Progenitor cell of endocrine pancreas (in vitro differentiated cells): ENCODE measurements around the gene TRIM67. TPM values are rescaled to one million over a fixed set of nuclear protein-coding genes. Genes with fewer than 3 reads are reported as not detected.

Experiments
- DNase-seq: peaks from one replicate; pipeline ENCODE4 v3.0.0; 2021; ENCODE audit warnings: low spot score; ENCODE audit not compliant: unreplicated experiment
- H3K27ac Mint-ChIP-seq: 2 replicates; pipeline ENCODE4 v1.8.0; 2021; ENCODE audit warnings: mild to moderate bottlenecking, moderate library complexity, mixed read lengths
- H3K27me3 Mint-ChIP-seq: 2 replicates; pipeline ENCODE4 v1.8.0; 2021; ENCODE audit warnings: mixed read lengths
- H3K36me3 Mint-ChIP-seq: 2 replicates; pipeline ENCODE4 v1.8.0; 2022; ENCODE audit warnings: mixed read lengths; ENCODE audit not compliant: insufficient read depth
- H3K4me1 Mint-ChIP-seq: 2 replicates; pipeline ENCODE4 v1.8.0; 2021; ENCODE audit warnings: low read depth, mixed read lengths
- H3K4me3 Mint-ChIP-seq: 2 replicates; pipeline ENCODE4 v1.8.0; 2021; ENCODE audit warnings: low read depth, mild to moderate bottlenecking, moderate library complexity, mixed read lengths
- H3K9me3 Mint-ChIP-seq: 2 replicates; pipeline ENCODE4 v1.8.0; 2021; ENCODE audit warnings: low read depth, mixed read lengths
- CTCF ChIP-seq: fragments of 200-600 bp; sonication (generic); IDR thresholded peaks from one replicate; pipeline ENCODE4 v1.5.0; 2021; ENCODE audit warnings: antibody characterized with exemption, mild to moderate bottlenecking; ENCODE audit not compliant: unreplicated experiment
- total RNA-seq: library from RNA; stranded (reverse); gene quantifications from 2 replicates; pipeline ENCODE4 v1.2.1, GENCODE V29; 2021

TRIM67 gene
- total RNA-seq, 1 donor from 2014 or later: 0.05 TPM

DNA sequence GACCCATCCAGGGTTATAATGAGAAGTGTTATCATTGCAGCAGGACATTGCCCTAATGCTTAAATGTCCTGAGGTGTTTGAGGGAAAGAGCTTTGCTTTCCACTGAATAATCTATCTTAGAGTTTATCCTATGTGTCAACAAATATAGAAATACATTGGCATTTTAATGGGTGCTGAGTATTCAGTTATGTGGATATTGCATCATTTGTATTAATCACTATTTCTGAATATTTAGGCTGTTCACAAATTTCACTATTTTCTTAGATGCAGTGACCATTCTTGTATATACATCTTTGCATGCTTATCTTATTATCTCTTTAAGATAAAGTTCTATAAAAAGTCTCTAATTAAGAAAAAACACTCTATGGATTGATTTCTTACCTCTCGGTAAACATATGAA lies 18.2 kb downstream of the TRIM67 start:
- no peak overlapping the region for H3K27ac Mint-ChIP-seq
- peaks cover 35% of the 10 kb centered on the region for H3K27me3 Mint-ChIP-seq
- H3K36me3 Mint-ChIP-seq: no peaks in the 10 kb centered on the region
- no peak for DNase-seq
- H3K4me1 Mint-ChIP-seq: no peaks in the 10 kb centered on the region
- no peak for TF ChIP-seq CTCF
- H3K4me3 Mint-ChIP-seq: no peak overlapping the region
- no peaks in the 10 kb centered on the region for H3K9me3 Mint-ChIP-seq

DNA sequence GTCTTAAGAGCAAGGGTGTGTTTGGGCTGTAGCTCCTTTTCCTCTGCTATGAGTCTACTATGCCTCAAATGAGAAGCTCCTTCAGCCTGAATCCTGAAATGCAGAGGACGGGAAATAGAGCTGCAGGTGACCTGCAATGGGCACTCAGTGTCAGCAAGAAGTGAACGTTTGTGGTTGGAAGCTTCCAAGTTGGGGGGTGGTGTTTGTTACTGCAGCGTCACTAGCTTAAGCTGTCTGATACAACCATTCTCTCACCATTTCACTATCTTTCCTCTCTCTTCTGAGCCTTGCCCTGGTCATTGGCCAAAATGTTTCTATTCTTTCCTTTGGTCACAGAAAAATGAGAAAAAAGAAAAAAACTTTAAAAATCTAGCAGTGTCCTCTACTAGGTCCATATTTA lies 19.4 kb downstream of the TRIM67 start:
- Mint-ChIP-seq H3K27me3 (peaks cover 30% of the 10 kb centered on the region), H3K36me3 (no peaks in the 10 kb centered on the region), H3K27ac (no peak overlapping the region), H3K4me3 (no peak overlapping the region), H3K9me3 (no peaks in the 10 kb centered on the region), H3K4me1 (no peaks in the 10 kb centered on the region)
- no peak for TF ChIP-seq CTCF
- DNase-seq: no peak

DNA sequence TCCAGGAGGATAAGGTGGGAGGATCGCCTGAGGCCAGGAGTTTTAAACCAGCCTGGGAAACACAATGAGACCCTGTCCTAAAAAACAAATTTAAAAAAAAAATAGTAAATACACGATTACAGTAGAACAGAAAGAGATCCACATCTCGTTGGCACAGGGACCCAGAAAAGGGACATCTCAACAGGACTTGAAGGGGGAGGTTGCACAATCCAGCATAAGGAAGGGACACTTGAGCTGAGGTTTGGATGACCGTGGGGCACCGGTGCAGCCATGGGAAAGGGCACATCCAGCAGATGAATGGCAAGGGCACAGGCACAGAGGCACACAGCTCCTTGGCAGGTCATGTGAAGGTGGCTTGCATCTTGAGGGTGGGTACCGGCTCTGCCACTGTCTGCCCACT lies 20.5 kb downstream of the TRIM67 start:
- DNase-seq: no peak
- no peak overlapping the region for H3K4me3 Mint-ChIP-seq
- H3K27ac Mint-ChIP-seq: no peak overlapping the region
- H3K9me3 Mint-ChIP-seq: no peaks in the 10 kb centered on the region
- no peaks in the 10 kb centered on the region for H3K4me1 Mint-ChIP-seq
- no peak for TF ChIP-seq CTCF
- peaks cover 30% of the 10 kb centered on the region for H3K27me3 Mint-ChIP-seq
- H3K36me3 Mint-ChIP-seq: no peaks in the 10 kb centered on the region

DNA sequence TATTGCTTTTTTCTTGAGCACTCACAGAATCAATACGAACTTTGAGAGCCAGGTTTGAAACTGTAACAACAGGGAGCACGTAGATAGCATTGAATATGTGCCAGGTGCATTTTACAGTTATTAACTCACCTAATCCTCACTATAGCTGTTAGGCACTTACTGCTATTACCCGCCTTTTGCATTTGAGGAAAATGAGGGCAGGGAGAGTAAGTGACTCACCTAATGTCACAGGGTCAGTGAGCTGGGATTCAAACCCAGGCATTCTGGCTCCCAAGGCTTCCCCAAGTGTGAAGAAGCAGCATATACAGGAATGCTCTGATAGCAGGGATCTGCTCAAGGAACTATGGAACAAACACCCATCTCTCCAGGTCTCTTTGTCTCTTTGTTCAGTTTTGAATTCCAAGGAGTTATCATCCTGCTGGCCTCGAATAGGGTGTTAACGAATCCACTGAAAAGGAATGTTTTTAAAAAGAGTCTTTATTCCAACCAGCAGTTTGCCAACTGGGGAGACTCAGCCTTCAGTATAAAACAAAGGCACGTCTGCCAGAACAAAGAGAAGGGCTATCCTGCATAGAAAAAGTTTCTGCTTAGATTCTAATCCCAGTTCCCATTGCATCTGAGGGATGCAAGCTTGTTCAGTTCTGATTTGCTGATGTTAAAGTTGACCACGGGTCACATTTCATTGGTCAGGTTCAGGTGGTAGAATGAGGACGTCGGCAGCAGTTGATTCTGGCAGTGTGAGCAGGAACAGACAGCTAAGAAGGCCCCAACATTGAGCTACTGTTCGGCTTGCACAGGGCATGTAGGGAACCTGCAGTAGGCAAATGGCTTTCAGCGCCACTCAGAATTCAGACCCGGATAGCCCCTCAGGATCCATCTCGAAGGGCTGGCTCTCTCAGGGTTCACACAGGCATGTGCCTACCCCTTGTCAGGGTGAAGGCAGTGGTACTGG lies 22.1 kb downstream of the TRIM67 start:
- no peak overlapping the region for H3K27ac Mint-ChIP-seq
- no peaks in the 10 kb centered on the region for H3K36me3 Mint-ChIP-seq
- H3K27me3 Mint-ChIP-seq: peaks cover 35% of the 10 kb centered on the region
- no peaks in the 10 kb centered on the region for H3K9me3 Mint-ChIP-seq
- no peak for DNase-seq
- H3K4me3 Mint-ChIP-seq: no peak overlapping the region
- no peak for TF ChIP-seq CTCF
- no peaks in the 10 kb centered on the region for H3K4me1 Mint-ChIP-seq

DNA sequence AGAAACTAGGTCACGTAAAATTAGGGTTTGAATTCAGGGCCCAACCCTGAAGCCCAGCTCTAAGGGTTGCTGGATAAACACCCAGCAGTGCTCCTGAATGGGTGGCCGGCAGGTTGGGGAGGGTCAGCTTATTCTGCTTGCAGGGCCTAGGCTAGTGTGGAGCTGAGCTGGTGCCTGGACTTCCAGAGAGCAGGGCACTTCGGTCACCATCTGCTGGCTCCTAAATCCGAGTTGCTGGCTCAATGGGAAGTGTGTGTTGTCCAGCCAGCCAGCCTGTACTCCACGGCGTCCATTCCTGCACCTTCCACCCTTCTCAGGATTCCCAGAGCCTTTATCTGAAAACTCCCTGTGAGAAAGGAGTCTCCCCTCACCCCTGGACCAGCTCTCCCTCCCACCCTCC lies 23.0 kb downstream of the TRIM67 start:
- no peak for DNase-seq
- H3K27me3 Mint-ChIP-seq: peaks cover 40% of the 10 kb centered on the region
- H3K9me3 Mint-ChIP-seq: peaks cover 4% of the 10 kb centered on the region
- H3K4me1 Mint-ChIP-seq: no peaks in the 10 kb centered on the region
- TF ChIP-seq CTCF: no peak
- no peaks in the 10 kb centered on the region for H3K36me3 Mint-ChIP-seq
- no peak overlapping the region for H3K27ac Mint-ChIP-seq
- no peak overlapping the region for H3K4me3 Mint-ChIP-seq
